Left ventricle myocardium superior (tissue), 1 donor: ENCODE results near the gene SORCS2. TPM values are rescaled to one million over a fixed set of nuclear protein-coding genes. Genes with fewer than 3 reads are reported as not detected.

Experiments
- ATAC-seq: fragments of 200-7000 bp; cut with Tn5 transposase; one replicate; pipeline ENCODE4 v1.9.1; 2020; ENCODE audit warnings: mild to moderate bottlenecking, moderate library complexity
- DNase-seq: peaks from one replicate; pipeline ENCODE4 v3.0.0-alpha.2; 2020
- intact Hi-C: fragments of 100-400 bp; cut with micrococcal nuclease; formaldehyde crosslinking; loops from one replicate; pipeline ENCODE4 v1.11.0; 2022
- total RNA-seq: library from RNA; stranded (reverse); fragmentation: NEBNext Ultra II Directional; extraction: Animal tissue kit (Norgen Biotek cat#: 25700); gene quantifications from one replicate; pipeline ENCODE4 v1.2.1, GENCODE V29; 2021
- donor health status: DM: no; HTN: yes; CAD: no; lungs with severe emphysema.

Gene SORCS2
- total RNA-seq, 1 donor from 2014 or later = 1.5 TPM

DNA sequence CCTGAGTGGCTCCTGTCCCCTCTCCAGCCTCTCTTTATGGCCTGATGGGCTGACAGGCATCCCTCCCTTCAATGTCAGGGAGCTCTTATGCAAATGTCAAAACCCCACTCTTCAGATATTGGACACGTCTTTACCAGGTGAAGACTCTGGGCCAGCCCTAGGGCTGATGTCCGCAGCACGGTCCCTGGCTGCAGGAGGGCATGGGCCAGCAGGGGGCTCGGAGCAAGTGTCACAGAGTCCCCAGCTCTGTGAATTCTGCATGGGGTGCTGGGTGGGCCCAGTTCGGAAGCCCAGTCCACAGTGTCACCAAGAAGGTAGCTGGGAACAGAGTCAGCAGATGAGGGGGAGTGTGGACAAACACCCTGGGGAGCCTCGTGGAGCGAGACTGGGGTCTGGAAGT is 282.0 kb downstream of the SORCS2 start:
- DNase-seq = no peak
- ATAC-seq = no peak
- intact Hi-C loops = no loop called here

DNA sequence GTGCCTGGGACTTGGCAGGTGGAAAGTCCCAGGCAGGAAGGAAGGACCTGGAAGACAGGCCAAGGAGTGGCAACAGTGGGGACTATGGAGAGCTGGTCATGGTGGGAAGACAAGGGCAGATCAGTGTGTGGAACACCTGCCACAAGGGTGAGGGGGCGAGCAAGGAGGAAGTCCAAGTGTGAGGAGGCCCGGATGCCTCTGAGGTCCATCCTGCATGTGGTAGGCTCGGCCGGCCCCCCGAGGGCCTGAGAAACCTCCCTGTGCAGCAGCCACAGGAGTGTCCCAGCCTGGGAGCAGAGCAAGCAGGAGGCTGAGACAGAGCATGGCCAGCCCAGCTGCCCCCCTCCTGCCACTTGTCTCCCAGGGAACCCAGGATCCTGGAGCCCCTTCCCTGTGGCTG is 282.9 kb downstream of the SORCS2 start:
- DNase-seq = no peak
- intact Hi-C loops = no loop called here
- no peak for ATAC-seq

DNA sequence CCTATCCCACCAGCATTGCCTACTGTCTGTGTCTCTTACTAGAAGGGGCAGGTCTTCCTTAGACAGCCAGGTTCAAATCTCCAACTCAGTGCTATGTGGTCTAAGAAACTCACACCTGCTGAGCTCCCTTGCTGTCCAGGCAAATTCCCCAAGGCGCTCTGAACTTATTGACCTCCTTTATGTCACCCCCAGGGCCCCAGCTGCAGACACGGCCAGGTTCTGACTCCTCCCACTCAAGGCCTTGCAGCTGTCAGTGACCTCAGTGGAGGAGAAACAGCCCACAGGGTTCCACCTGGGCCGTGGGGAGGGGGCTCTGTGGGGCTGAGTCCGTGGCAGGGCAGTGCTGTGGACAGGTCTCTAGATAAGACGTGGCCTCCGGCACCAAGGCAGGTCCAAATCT is 284.5 kb downstream of the SORCS2 start:
- no peak for ATAC-seq
- no peak for DNase-seq
- intact Hi-C loops = no loop called here

DNA sequence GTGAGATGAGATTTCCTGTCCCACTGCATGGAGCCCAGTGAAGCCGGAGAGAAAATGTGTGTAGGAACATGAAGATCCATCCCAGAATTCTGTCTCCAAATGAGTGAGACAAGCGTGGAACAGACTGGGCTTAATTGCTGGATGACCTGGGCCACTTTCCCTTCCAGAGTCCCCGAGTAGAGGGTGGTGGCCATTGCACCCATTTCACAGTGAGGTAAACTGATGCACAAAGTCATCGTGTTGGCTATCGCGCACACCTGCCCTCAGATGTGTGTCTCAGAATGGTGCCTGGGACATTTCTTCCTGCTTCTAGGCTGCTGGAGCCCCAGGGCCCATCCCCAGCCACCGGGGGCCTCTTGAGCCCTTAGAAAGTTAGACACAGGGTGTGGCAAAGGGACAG is 285.4 kb downstream of the SORCS2 start:
- no peak for ATAC-seq
- no peak for DNase-seq
- intact Hi-C loops = no loop called here

DNA sequence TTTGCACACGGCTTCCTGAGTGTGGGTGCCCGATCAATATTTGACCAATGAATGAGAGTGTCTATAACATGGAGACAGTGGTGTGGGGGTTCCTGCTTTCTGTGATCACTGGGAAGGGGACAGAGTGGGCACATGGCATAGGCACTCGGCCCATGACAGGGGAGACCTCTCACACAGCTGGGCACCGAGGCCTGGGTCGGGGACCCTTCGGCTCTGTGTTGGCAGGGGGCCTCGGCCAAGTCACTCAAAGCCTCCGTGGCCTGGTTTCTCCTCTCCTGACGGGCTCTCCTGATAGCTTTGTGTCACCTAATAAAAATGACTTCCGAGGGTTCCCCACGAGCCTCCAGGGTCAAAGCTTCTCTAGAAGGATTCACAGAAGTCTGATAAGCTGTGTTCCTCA is 286.3 kb downstream of the SORCS2 start:
- DNase-seq (no peak), ATAC-seq (no peak)
- intact Hi-C loops = no loop called here

DNA sequence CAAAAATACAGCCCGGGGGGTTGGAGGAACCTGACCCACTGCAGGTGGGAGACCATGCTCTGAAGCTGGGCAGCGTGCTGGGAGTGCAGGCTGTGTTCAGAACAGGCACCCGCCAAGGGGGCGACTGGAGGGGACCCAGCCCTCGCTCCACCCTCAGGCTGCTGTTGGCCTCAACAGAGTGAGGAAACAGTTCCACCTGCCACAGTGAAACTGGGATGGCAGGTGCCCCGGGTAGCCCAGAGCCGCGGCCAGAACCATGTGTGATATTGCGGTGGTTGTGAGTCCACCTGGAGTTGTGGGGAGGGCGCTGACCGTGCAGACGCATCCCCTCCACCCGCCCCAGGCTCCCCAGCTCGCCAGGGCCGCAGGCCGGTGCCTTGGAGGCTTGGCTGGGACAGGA is 288.1 kb downstream of the SORCS2 start:
- intact Hi-C loops = no loop called here
- ATAC-seq = no peak
- DNase-seq = no peak

DNA sequence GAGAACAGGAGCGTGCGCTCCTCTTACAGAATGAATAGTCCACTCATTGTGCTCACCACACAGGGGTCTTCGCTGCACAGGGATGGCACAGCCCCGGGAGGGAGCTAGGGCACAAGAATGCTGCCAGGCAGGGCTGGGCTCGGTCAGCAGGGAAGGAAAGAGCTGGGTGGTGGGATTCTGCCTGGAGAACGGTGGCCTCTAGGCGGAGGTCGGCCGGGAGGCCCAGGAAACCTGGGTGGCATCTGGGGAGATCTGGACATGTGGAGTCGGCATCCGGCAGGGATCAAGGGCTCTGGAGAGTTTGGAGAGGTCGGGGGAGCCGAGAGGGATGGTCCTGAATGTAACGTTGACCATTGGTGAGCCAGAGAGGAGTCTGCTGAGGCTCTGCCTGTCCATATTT is 288.9 kb downstream of the SORCS2 start:
- intact Hi-C loops = no loop called here
- DNase-seq (no peak), ATAC-seq (no peak)

DNA sequence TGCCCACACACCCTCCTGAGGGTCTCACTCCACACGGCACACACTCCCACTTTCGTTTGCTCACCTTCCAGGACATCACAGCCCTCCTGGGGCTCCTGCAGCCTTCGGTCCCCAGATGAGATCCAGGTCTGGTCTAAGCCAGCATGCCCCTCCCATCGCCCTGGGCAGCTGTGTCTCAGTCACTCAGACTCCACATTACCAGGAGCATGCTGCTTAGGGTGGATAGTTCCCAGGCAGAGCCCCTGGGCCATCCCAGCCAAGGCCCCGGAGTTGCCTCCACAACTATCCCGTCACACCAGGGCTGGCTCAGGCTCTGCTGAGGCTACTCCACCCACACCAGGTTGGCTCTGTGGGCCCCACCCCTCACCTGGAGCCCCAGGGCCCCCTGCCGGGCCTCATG is 292.8 kb downstream of the SORCS2 start:
- no peak for DNase-seq
- no peak for ATAC-seq
- intact Hi-C loops = no loop called here

DNA sequence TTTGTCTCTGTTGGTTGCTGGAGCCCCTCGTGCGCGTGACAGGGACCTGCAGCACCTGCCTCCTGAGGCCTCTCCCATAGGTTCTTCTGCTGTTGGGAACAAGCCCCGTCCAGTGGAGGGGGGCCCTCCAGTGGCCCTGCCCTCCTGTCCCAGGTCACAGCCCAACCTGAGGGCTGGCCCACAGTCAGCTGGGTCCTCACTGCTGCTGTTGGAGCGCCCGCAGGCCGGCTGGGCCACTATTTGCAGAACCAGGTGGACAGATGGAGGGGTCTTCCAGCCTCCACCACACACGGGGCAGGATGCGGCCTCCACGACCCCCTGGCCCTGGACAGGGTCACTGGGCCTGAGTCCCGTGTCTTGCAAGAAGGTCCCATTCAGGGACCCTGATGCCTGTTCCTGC is 293.8 kb downstream of the SORCS2 start:
- ATAC-seq (no peak), DNase-seq (no peak)
- intact Hi-C loops = no loop called here

DNA sequence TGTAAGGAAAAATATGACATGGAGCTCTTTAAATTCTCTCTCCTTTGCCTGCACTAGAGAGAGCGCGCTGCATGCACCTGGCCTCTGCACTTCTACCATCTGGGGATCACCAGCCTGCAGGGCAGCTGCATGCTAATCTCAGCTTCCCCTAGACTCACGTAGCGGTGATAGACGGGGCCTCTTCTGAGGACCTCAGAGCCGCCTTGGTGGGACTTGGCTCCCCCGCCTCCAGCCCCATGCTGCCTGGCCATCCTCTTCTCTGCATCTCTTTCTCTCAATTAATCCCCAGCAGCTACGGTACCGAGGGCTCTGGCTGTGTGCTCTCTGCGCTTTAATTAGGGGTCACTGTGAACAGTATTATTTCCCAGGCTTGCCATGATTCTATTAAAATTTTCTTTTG is 295.2 kb downstream of the SORCS2 start:
- intact Hi-C loops = no loop called here

DNA sequence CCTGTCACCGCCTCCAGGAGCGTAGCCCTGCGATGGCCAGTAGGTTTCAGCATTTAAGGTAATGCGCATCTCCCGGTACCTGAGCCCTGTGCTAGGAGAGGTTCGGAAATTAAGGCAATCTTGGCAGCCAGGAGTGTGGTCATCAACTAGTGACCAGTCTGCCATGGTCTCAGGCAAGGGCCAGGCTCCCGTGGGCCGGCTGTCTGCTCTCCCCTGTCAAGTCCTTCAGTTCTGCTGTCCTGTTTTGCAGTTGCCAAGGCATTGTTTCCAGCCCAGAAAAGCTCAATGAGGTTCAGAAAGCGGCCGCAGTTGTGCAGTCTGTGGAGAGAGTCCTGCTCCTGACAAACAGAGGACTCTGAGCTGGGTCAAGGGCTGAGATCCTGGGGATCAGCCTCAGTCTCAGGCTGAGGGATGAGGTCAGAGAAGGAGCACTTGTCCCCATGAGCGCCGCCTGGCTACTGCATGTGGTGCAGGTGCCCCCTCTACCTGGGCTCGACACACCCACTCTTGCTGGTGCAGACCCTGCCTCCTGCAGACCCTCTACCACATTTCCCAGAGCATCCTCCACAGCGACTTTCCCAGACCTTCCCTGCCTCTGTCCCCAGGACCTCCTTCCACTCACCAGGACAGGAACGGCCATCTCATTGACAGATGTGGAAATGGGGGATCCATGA is 295.8 kb downstream of the SORCS2 start:
- DNase-seq (no peak), ATAC-seq (no peak)
- intact Hi-C loops = no loop called here

More for the DNA sequence above, 295.2 kb downstream of the SORCS2 start:
- DNase-seq (no peak), ATAC-seq (no peak)

DNA sequence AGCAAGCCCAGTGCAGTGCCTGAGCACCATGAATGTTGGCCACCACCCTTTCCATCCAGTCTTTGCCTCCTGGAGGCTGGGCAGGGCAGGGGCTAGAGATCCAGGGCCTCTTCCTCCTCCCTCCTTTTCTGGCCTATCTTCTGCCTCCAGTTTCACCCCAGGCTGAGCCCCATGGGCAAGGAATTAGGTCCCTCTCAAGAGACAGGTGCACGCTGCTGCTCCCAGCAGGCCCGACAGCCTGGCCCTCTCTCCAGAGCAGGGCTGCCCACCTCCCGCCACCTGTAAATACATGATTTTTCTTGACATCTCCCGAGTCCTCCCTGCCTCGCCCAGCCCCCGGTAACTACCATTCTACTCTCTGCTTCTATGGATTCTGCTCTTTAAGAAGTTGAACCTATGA is 299.6 kb downstream of the SORCS2 start:
- ATAC-seq (no peak), DNase-seq (no peak)
- intact Hi-C loops = no loop called here

DNA sequence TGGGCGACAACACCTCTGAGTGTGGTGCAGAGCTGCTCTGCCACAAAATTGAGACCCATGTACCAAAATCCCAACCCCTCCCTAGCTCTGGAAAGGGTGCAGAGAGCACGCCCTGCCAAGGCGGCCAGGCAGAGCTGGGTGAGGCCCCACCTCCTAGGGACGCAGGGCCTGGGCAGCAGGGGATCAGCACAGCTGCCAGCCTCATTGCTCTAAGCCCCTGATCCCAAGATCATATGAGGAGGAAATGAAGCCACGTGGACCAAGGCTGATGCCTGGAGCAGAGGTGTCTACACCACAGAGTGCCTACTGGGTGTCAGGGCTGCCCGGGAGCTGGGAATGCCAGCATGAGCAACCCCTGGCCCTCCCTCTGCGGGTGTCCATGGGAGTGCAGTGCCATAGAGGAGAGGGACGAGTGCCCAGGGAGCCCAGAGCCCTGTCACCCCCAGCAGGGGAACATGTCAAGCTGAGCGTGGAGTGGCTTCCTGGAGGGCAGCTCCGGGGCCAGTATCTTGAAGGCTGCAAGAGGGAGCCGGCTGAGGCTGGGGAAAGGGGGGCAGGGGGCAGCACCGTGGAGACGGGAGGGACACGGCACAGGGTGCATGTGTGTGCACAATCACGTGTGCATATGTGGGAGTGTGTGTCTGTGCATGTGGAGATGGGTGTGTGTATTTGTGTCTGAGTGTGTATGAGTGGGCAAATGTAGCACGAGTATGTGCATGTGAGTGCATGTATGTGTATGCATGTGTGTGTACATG is 306.3 kb downstream of the SORCS2 start:
- intact Hi-C loops = no loop called here
- DNase-seq (no peak), ATAC-seq (no peak)

DNA sequence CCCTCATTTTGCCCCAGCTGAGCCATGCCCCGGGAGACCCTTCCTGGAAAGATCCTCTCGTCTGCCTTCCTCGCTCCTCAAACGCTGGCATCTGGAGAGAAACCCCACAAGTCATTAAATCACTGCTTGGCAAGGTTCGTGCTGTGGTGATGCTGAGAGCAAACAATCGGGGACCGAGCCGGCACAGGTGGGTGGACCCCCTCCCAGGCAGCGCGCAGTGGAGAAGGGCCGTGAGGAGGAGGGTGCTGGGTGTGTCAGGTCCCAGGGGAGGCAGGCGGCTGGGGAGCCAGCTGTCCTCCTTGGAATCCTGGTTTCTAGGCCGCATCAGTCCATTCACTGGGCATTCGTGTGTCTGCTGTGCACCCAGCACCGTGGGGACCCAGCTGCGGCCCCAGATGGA is 307.3 kb downstream of the SORCS2 start:
- intact Hi-C loops = no loop called here
- DNase-seq = no peak
- no peak for ATAC-seq

DNA sequence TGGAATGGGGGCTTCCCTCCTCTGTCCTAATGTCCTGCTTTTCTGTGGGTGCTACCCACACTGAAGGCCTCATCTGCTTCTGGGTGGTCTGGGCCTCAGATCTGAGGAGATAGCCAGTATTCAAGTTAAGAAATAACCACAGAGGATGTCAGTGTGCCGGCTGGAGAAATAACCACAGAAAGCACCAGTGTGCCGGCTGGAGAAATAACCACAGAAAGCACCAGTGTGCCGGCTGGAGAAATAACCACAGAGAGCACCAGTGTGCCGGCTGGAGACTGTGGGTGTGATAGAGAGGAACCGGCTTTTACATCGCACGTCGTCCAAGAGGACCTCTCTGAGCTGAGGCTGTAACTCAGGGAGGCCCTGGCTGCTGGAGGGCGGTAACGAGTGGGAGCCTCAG is 308.1 kb downstream of the SORCS2 start:
- intact Hi-C loops = no loop called here
- ATAC-seq = no peak
- no peak for DNase-seq

DNA sequence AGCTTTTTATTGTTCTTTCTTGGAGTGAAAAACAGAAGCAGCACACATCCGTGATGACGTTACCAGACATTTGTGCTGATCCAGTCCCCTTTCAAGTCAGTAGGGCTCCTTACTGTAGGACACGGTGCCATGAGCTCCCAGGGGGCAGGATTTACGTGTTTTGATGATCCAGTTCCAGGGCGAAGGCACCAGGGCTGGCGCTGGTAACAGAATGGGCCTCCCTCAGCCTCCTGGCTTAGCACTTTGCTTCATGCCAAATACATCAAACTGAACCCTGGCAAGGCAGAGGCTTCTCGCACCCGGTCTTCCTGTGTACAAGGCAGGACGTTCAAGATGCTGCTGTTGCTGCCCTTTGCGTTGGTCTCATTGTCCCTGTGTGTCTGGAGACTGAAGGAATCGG is 309.0 kb downstream of the SORCS2 start:
- DNase-seq (no peak), ATAC-seq (no peak)
- intact Hi-C loops = no loop called here

DNA sequence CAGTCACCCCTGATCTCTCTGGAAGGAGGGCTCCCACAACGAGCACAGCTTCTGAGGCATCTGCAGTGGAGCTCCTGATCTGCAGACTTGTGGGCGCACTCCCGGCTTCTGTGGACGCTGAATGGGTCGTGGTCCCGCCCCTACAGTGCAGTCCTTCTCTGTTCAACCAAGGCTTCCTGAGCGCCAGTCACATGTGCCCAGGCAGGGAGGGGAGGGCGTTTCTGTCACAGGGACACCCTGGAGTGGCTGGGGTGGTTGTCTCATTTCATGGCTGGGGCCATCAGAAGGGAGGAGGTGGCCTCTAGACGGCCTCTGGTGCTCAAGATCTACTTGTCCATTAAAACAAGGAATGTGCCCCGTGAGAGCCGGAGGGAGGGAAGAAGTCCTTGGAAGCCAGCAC is 309.5 kb downstream of the SORCS2 start:
- intact Hi-C loops = no loop called here
- ATAC-seq = no peak
- no peak for DNase-seq

DNA sequence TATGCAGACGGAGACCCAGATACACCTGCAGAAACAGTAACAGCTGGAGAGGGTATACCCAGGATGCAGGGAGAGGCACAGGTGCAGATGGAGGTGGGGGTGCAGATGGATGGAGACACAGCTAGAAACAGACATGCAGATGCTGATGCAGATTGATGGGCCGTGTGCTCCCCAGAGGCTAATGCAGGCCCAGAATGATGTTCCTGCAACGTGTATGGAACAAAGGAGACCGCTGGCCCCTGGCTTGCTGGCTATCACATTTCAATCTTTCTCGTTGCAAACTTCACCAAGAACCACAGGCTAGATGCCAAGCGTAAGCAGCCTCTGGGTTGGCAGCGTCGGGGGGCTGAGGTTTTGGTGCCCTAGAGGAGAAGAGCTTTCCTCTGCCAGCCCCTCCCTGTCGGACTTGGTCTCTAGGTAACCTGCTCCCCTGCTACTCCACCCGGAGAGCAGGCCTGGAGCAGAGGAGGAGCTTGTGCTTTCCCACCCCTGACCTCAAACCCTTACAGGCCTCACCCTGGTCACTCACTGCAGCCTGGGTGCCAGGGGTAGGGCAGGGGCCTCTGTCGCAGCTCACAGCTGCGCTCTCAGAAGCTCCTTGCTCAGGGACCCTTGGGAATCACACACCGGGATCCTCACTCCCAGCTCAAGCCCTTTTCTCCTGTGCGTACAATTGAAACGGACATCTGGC is 311.4 kb downstream of the SORCS2 start:
- ATAC-seq = no peak
- intact Hi-C loops = no loop called here
- DNase-seq = no peak

DNA sequence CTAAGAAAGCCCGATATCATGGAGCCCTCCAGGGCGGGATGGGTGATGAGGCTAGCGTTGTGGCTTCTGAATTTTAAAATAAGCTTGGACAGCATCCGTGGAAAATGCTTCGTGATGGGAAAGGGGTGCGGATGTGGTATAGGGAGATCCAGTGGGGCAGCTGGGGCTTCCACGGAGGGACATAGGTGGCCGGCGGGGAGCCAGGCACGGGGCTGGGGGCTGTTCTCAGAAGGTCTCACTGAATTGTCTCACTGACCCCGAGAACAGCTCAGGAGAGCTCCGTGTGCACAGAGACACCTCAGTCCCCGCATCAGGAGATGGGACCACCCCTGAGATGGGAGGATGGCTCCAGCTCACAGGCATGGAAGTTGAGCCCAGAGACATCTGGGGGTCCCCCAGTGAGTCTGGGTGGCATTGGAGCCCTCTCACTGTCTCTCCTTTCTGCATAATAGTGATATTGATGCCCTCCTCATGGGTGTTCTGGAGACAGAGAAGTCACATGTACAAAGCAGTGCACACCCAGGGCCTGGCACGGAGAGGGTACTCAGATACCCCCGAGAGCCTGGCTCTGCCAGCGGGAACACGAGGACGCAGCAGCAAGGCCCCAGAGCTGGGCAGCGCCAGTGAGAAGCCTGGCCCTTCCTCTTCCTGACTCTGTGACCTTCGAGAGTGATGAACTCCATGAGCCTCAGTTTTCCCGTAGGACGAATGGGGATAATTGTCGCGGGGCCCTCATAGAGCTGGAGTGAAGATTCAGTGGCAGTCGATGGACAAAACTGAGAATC is 313.0 kb downstream of the SORCS2 start:
- no peak for DNase-seq
- ATAC-seq = no peak
- intact Hi-C loops = no loop called here

DNA sequence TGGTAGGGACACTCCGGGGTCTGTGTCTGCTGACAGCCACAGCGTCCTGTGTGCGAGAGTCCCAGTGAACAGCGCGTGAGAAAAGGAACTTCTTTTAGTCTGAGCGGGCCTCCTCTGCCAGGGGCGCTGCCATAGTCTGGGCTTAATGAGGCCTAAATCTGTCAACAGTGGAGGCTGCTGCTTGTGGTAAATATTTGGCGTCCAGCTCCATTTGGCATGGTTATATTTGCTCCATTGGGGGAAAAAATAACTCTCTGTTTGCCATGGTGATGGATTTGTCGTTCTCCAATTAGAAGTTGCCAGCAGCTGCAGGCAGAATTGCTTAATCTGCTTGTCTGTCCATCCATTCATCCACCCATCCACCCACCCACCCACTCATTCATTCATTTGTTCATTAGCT is 313.8 kb downstream of the SORCS2 start:
- DNase-seq (no peak), ATAC-seq (no peak)
- intact Hi-C loops = no loop called here
